ENCODE data around the gene TNRC6C.

Gene TNRC6C

DNA sequence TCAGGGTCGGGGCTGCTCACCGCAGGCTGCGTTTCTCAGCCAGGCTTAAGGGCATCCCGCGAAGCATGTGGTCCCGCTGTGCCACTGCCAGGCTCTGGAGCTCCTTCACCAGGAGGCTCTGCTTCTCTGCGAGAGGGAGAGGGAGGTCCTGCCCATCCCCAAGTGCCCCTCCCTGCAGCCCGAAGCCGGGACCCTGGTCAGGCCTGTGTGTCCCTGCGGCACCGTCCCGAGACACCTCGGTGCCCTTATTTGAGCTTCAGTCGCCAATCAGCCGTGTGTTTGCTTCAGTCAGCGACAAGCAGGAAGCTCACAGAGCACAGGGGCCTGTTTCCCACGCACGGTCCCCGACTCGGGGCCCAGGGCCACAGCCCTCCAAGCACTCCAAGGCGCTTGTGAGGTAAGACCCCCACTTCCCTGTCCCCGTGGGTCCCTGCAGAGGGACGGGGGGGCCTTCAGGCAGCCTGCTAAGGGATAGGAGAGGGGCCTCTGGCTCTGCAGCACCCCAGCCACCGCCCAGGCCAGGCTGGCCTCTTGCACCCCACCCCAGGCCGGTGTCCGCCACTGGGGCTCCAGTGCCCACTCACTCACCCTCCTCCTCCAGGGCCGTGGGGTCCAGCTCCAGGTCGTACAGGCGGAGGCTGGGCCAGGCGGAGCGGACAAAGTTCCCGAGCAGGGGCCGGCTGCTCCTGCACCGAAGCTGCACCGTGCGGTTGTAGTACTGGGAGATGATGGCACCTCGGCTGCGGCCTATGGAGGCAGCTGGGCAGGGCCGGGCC, 166.8 kb downstream of the TNRC6C start:
- DNase-seq (ENCODE audit: low read depth) = no peak

DNA sequence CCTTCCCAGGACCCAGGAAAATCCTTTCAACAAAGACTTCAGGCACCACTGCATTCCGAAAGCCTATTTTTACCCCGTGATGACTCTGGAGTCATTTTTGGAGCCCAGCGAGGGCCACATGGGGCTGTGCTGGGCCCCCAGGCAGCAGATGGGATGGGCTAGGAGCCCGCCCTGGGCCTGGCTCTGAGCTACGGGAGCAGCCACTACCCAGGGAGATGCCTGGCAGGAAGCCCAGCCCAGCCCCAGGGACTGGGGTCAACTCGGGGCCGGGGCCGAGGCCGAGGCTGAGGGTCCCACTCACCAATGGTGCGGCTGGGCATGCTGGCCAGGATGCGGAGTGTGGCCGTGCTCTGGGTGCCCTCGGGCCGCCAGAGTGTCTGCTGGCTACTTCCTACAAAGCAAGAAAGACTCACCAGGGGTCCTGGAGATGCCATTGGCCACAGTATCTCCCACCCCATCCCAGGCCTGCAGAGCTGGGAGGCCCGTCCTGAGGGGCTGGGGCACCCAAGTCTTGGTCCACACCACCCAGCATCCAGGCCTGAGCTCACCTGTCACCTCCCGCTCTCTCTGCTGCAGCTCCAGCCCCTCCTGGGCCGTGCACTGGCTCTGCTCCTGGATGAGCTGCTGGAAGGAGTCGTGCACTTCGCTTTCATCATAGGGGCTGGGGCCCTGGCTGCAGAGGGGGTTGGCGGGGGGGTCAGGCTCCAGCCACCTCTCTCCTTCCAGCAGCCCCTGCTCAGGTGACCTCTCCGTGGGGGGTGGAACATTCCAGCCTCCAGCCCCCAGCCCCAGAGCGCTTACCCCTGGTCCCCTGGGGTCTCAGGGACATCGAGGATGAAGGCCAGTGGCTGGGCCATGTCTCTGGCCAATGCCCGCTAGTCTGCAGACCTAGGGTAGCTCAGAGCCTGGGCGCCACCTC, 167.7 kb downstream of the TNRC6C start:
- no peak for DNase-seq (ENCODE audit: low read depth)

DNA sequence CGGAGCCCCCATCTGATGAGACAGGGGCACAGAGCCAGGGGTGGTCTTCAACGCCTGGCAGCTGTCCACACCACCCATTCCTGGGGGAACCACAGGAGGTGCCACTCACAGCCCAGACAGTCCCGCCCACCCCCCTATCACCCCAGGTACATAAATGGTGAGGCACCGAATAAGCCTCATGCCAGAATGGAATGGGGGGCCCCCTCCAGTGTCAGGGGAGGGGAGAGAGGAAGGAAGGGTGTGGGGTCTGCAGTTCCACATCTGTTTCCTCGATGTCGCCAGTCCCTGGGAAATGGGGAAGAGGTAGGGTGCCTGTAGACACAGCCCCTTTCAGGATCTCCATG, 168.4 kb downstream of the TNRC6C start:
- no peak for DNase-seq (ENCODE audit: low read depth)

DNA sequence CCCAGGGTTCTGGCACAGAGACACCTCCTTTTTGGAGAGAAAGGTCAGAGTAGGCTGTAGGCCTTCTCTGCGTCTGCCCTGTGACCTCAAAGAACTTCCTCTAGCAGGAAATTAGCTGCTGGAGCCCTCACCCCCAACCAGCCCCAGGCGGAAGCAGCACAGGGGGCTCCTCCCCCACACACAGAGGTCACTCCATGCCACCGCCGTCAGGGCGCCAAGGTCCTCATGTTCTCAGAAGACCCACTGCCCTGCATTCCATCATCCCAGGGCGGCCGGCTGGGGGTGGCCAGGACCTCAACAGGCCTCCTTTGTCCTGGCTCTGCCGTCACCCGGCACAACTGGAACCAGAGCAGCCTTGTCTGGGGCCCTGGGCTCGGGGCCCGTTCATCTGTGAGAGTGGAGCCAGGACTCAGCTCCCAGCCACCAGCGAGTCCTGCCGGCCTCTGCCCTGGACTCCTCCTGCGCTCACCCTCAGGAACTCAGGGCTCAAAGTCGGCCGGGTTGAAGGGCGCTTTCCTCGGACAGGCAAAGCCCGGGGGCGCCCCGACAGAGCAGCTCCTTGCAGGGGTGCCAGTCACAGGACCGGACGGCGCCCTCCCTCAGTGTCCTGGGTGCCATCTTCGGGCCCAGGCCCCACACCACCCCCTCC, 168.9 kb downstream of the TNRC6C start:
- DNase-seq (ENCODE audit: low read depth) = no peak

DNA sequence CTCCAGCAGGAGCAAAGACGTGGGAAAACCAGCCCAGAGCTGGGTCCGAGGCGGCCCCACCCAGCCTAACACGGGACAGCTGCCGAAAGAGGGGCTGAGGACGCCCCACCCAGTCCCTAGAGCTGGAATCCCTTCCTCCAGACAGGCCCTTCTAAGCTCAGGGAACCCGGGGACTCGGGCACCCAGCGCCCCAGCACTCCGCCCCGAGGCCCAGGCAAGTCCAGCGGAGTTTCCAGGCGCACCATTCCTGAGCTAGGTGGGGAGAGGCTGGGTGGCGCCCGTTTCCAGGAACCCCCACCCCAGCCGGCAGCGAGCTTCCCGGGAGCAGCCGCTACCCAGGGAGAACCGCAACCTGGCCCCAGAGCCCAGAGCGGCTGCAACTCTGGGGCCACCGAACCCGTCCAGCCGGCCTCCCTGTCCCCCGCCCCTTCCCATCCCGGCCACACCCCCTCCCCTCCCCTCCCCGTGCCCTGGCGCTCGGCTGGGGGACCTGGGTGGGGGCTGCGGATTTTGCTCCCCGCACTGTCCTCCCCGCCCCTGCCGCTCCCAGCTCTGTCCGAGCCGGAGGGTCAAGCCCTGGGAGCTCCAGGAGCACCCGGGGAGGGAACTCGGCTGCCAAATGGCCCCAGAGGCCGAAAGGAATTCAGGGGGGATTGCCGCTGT, 169.5 kb downstream of the TNRC6C start:
- DNase-seq (ENCODE audit: low read depth) = no peak

DNA sequence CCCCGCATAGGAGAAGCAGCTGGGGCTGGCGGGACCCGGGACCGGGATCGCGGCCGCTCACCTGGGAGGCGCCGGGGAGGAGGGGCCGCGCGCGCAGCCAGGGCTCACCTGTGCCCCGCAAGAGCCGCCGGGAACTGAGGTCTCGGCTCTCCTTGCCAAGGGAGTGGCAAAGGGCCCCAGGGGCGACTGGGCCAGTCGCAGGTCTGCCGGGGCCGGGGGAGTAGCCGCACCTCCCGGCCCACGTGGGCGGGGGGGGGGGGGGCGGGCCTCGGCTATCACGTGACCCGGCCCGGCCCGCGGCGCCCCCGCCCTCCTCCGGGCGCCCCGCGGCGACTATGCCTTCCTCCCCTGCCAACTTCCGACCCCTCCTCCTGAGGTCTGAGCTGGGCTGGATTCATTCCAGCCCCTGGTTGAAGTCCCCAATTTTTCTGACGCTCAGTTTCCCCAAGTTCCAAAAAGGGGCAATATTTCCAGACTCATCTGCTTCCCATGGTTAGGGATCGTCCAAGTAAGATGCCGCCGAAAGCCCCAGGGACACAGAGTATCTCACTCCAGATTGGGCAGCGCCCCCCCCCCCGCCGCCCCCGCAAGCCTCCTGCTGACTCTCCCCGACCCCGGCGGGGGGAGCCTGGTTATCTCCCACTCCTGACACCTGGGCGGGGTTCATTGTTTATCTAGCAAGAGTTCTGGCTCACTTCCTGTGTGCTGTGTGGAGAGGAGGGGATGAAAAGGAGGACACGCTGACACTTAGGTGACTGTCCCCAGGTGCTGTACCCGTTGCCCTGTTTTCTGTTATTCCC, 170.2 kb downstream of the TNRC6C start, which contains the start of gene TMC6:
TSS of gene TMC6 (minus strand) at position 205 of the 800 bp plus-strand sequence. CDS start 1,923 bp downstream, outside the sequence.
- no peak for DNase-seq (ENCODE audit: low read depth)

DNA sequence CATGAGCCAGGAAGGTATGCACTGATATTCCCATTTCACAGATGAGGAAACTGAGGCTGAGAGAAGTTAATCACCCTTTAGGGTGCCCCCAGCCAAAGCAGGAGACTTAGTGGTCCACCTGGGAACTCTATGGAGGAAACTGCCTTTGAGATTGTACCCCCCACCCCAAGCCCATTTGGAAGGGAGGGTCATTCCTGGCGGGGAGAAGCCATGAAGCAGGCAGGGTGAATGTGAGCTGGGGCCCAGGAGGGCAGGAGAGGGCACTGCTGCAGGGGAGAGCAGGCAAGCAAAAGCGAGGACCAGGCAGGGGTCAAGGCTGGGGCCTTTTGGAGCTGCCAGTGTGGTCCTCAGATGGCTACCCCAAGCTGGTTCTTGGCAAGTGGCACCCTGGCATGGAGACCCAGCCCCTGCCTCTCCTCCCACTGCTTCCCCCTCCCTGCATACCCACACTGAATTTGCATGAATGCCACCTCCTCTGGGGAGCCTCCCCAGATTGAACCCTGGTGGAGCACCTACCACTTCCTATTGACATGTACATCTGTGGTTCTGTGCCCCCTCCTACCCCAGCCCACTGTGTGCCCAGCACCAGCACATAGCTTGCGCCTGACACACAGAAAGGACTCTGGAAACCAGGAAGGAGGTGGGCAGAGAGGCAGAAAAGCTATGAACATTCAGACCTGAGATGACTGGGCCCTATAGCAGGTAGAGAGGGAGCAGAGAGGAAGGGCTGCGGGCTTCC, 171.0 kb downstream of the TNRC6C start:
- DNase-seq (ENCODE audit: low read depth) = no peak

DNA sequence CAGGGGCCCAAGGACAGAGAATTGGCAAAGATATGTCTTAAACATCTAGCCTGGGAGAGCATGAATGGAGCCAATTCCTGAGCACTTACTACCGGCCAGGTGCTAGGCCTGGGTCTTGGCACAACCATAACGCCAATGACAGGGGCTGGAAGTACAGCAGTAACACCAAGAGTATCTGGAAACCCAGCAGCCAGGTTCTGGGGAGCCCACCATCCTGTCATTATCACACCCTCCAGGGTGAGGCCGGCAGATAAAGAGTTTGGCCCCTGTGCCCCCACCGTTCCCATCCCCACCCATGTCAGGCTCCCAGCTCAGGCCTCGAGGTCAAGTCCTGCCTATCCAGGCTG, 171.6 kb downstream of the TNRC6C start:
- no peak for DNase-seq (ENCODE audit: low read depth)

DNA sequence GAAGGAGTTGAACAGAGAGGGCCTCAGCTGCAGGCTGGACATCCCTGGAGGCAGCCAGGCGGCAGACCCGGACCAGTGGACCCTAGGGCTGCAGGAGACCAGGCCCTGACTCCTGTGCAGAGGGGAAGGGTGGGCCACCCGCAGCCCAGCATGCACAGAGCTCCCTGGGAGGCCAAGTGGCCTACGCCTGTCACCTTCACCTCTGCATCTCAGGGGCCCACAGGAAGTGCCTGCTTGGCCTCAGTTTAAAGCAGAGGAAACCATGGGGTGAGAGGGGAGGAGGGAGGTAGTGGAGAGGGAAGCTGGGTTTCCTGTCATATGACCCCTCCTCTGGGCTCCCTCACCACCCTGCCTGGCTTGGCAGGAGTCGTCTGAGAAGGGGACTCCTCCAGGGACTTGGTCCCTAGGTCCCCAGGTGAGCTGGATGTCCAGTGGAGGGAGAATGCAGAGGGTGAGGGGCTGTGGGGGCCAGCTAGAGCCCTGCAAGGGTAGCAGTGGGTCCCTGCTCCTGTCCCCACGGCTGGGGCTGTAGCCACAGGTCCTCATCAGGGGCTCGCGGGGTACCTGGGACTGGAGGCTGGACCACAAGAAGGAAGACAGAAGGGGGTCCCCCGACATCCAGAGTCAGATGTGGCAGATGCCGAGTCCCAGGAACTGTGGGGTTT, 172.1 kb downstream of the TNRC6C start, which contains the start of gene TMC8:
TSS of gene TMC8 (plus strand) at position 335 of the 665 bp plus-strand sequence. CDS start 818 bp downstream, outside the sequence.
- DNase-seq (ENCODE audit: low read depth) = no peak

DNA sequence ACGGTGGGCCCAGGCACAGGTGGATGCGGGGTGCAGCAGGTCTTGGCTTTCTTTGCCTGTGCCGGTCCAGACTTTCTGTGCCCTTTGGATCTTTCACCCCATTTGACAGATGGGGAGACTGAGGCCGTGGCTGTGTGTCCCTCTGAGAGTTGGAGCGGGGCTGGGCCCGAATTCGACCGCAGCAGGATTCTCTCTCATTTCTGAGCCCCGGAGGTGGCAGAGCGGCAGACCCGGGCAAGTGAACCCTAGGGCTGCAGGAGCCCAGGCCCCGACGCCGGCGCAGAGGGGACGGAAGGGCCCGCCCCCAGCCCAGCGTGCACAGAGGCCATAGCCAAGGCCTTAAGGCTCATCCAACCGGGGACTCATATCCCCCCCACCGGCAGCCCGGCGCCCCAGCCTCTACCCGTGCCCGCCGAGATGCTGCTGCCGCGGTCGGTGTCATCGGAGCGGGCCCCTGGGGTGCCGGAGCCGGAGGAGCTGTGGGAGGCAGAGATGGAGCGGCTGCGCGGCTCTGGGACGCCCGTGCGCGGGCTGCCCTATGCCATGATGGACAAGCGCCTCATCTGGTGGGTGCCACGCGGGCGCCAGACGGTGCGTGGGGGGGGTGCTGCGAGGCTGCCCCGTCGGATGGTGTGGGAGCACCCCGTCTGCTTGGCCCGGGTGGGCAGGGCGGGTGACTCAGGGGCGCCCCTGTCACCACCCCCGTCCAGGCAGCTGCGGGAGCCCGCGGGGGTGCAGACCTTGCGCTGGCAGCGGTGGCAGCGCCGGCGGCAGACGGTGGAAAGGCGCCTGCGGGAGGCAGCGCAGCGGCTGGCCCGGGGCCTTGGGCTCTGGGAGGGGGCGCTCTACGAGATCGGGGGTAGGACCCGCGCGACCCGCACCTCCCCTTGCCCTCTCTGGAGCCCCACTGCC, 172.9 kb downstream of the TNRC6C start:
- DNase-seq (ENCODE audit: low read depth) = no peak

DNA sequence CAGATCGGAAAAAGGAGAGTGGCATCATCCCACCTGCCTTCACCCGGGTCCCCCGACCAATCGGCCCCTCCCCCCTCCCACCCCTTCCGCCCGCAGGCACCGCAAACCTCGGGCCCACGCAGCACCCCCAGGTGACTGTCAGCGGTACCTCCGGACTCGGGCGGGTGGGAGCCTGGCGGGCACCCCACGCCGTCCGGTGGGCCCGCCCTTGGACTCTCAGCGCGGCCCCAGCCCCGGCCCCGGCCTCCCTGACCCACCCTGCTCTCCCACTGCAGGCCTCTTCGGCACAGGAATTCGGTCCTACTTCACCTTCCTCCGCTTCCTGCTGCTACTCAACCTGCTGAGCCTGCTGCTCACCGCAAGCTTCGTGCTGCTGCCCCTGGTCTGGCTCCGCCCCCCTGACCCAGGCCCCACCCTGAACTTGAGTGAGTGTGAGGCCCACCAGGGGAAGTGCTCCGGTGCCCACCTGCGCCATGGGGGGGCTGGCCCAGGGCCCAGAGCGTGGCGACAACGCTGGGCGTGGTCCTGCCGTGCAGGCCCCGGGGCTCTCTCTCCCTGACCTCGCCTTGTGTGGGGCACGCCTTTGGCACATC, 173.7 kb downstream of the TNRC6C start:
- DNase-seq (ENCODE audit: low read depth) = no peak

DNA sequence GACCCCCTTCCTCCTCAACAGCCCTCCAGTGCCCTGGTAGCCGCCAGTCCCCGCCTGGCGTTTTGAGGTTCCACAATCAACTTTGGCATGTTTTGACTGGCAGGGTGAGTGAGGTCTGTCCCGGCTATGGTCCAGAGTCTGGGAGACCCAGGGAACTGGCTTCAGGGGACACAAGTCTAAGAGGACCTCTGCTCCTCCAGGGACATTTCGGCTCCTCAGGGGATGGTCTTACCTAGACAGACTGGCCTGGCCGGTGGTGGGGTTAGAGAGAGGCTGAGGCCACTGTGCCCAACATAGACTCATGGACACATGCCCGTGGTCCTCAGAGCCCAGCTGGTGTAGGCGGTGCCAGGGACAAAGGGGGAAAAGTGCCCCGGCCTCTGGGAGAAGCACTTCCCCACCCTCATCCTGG, 174.3 kb downstream of the TNRC6C start:
- no peak for DNase-seq (ENCODE audit: low read depth)

DNA sequence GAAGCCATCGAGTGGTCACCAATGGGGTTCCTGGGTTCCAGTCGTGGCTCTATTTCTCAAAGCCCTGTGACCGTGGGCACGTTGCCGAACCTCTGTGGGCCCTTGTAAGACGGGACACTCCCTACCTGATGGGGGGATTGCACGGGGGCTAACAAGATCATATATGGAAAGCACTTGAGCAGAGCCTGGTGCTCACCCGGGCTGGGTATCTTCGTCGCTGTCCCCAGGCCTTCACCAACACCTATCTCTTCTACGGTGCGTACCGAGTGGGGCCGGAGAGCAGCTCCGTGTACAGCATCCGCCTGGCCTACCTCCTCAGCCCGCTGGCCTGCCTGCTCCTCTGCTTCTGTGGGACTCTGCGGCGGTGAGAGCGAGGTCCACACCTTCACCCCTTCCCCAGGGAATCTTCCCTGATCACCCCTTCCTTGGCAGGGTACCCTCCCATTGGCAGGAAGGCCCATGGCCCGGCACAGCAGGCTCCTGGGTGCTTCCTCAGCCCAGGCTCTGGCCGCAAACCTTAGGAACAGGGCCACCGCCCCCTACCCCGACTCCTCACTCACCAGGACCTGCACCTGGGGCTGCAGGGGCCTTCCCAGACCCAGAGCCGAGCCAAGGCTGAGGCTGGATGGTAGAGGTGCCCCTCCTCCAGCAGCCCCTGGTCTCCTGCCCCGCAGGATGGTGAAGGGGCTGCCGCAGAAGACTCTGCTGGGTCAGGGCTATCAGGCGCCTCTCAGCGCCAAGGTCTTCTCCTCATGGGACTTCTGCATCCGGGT, 174.9 kb downstream of the TNRC6C start:
- no peak for DNase-seq (ENCODE audit: low read depth)

DNA sequence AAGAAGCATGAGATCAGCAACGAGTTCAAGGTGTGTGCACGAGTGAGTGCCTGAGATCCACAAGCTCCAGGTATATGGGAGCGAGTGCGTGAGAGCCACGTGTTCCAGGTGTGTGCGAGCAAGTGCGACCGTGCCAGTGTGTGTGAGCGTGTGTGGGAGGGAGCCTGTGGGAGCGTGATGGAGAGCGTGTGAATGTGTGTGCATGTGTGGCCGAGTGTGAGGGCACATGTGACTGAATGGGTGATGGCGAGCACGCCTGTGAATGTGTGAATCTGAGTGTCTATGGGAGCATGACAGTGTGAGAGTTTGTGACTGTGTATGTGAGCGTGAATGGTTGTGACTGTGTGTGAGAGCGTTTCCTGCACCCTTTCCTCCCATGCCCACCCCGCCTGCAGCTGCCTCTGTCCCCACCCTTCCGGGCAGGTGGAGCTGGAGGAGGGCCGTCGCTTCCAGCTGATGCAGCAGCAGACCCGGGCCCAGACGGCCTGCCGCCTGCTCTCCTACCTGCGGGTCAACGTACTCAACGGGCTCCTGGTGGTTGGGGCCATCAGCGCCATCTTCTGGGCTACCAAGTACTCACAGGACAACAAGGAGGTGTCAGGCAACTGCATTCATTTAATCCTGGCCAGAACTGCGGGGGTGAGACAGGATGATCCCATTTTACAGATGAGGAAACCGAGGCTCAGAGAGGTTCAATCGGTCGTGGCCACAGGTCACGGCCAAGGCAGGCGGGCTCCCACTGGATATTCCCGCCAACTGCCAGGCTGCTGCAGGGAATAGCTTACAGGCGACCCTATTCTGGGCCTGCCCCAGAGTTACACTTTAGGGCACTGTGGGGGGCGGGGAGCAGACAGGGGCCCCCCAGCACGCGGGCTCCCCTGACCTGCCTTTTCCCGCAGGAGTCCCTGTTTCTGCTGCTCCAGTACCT, 175.7 kb downstream of the TNRC6C start:
- DNase-seq (ENCODE audit: low read depth) = no peak

DNA sequence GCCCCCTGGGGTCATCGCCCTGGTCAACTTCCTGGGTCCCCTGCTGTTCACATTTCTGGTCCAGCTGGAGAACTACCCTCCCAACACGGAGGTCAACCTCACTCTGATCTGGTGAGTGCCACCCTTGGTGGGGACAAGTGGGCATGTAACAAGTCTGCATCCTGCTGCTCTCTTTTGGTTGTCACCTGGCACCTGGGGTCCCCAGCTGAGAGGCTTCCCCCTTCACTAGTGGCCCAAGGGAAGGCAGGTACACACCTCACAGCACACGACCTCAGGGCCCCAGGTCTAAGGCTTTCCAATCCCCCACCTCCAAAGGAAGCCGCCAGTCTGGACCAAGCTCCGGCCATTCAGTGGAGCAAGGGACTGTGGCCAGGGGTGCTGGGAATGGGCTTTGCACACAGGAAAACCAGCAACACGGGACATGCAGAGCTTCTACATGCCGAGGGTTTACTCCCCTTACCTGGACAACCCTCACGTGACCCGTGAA, 176.4 kb downstream of the TNRC6C start:
- DNase-seq (ENCODE audit: low read depth) = no peak

DNA sequence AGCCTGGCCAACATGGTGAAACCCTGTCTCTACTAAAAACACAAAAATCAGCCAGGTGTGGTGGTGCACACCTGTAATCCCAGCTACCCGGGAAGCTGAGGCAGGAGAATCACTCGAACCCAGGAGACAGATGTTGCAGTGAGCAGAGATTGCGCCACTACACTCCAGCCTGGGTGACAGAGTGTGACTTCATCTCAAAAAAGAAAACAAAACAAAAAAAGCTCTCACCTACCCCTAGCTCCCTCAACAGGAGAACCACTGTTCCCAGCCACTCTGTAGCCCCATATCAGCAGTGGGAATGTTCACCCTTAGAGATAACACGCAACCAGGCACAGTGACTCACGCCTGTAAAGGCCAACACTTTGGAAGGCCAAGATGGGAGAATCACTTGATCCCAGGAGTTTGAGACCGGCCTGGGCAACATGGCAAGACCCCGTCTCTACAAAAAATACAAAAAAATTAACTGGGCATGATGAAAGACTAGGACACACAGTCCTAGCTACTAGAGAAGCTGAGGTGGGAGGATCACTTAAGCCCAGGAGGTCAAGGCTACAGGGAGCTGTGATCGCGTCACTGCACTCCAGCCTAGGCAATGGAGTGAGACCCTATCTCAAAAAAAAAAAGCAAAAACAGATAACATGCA, 177.5 kb downstream of the TNRC6C start:
- no peak for DNase-seq (ENCODE audit: low read depth)

All from HS-27A (cell line).